Measurements from ENCODE around the gene MINDY4B. TPM values are rescaled to one million over a fixed set of nuclear protein-coding genes. Genes with fewer than 3 reads are reported as not detected.

MINDY4B gene
- total RNA-seq, 2 experiments from 2014 or later = not detected

- POLR2A ChIA-PET = no interaction called here
- no peak overlapping the region for H3K27ac Mint-ChIP-seq
- intact Hi-C loops (cut with DNase I, micrococcal nuclease) = no loop called here
- H3K4me3 Mint-ChIP-seq = no peak overlapping the region
- CTCF ChIA-PET = interaction anchor here (0.7 to 1.8 kb wide), 6 partner anchors 30 to 201 kb away, joined by 3 to 4 read pairs (median 4); no protein-coding TSS in a partner anchor
- H3K36me3 Mint-ChIP-seq (ENCODE audit: low read depth) = no peaks in the 10 kb centered on the region
- no peaks in the 10 kb centered on the region for H3K4me1 Mint-ChIP-seq
- DNase-seq = no peak
- ATAC-seq = no peak
- H3K9me3 Mint-ChIP-seq (ENCODE audit: low read depth) = no peaks in the 10 kb centered on the region
- peaks cover 2% of the 10 kb centered on the region for H3K27me3 Mint-ChIP-seq
Observed at GRCh38 chr3:150825192-150825915, 79.9 kb downstream of the MINDY4B start.

GRCh38 chr3:150823277-150823676, 82.0 kb downstream of the MINDY4B start:
- CTCF ChIA-PET = interaction anchor here (1.0 kb wide), 1 partner anchor 35 kb away, joined by 6 read pairs; no protein-coding TSS in a partner anchor
- peaks cover 2% of the 10 kb centered on the region for H3K27me3 Mint-ChIP-seq
- no peak overlapping the region for H3K4me3 Mint-ChIP-seq
- no peaks in the 10 kb centered on the region for H3K4me1 Mint-ChIP-seq
- DNase-seq (no peak), ATAC-seq (no peak)
- intact Hi-C loops (cut with DNase I, micrococcal nuclease) = no loop called here
- no peaks in the 10 kb centered on the region for H3K36me3 Mint-ChIP-seq (ENCODE audit: low read depth)
- no peaks in the 10 kb centered on the region for H3K9me3 Mint-ChIP-seq (ENCODE audit: low read depth)
- POLR2A ChIA-PET = no interaction called here
- no peak overlapping the region for H3K27ac Mint-ChIP-seq

GRCh38 chr3:150822636-150823035, 82.6 kb downstream of the MINDY4B start:
- no peak overlapping the region for H3K27ac Mint-ChIP-seq
- POLR2A ChIA-PET = no interaction called here

More at GRCh38 chr3:150822636-150823035, 82.6 kb downstream of the MINDY4B start:
- Mint-ChIP-seq H3K36me3 (ENCODE audit: low read depth) (no peaks in the 10 kb centered on the region), H3K4me3 (no peak overlapping the region), H3K4me1 (no peaks in the 10 kb centered on the region), H3K27me3 (peaks cover 2% of the 10 kb centered on the region), H3K9me3 (ENCODE audit: low read depth) (no peaks in the 10 kb centered on the region)
- ATAC-seq = no peak
- intact Hi-C loops (cut with DNase I, micrococcal nuclease) = no loop called here
- DNase-seq = no peak
- CTCF ChIA-PET = interaction anchor here (0.6 to 1.0 kb wide), 2 partner anchors 35 to 294 kb away, joined by 3 to 6 read pairs; no protein-coding TSS in a partner anchor

Other genes with a start within 250 kb of the MINDY4B start
- gene ERICH6, start 201.5 kb downstream of the MINDY4B start, total RNA-seq = under 1 TPM in 1 of 2 experiments, not detected in 1; 0.58 TPM
- gene SIAH2, start 142.3 kb downstream of the MINDY4B start, total RNA-seq = 100 to 1,000 TPM in 1 of 2 experiments, 10 to 100 TPM in 1; 85.7 to 154 TPM
- gene CLRN1, start 67.3 kb upstream of the MINDY4B start, total RNA-seq = not detected
- 1 to 10 TPM; 2.4 to 3.0 TPM for gene MED12L, start 180.2 kb upstream of the MINDY4B start, total RNA-seq